Transverse colon (tissue), 4 donors: ENCODE results near the gene CHM. TPM values are rescaled to one million over a fixed set of nuclear protein-coding genes. Genes with fewer than 3 reads are reported as not detected.

Source experiments
- DNase-seq: peaks from one replicate; pipeline ENCODE4 v3.0.0-alpha.2; 2019
- H3K27ac ChIP-seq, 4 donors: fragments of 200-600 bp; sonication (generic); 2 replicates each; pipeline ENCODE4 v1.5.1; 2016 to 2018; ENCODE audit warnings: inconsistent platforms in 4 of 4
- H3K27me3 ChIP-seq: fragments of 200-600 bp; sonication (generic); 2 replicates; pipeline ENCODE4 v1.5.1; 2017; ENCODE audit warnings: inconsistent platforms
- H3K36me3 ChIP-seq, 4 donors: fragments of 200-600 bp; sonication (generic); 2 replicates each; pipeline ENCODE4 v1.5.1; 2017 to 2019; ENCODE audit warnings: inconsistent platforms in 4 of 4
- H3K4me1 ChIP-seq, 4 donors: fragments of 200-600 bp; sonication (generic); 2 replicates each; pipeline ENCODE4 v1.5.1; 2017 to 2020; ENCODE audit warnings: inconsistent platforms in 4 of 4
- H3K4me3 ChIP-seq, 4 donors: fragments of 200-600 bp; sonication (generic); 1 replicate in 1 of 4; 2 replicates in 3 of 4; pipeline versions ENCODE4 v1.5.1 to v1.6.1; 2017 to 2019; ENCODE audit warnings: inconsistent platforms in 4 of 4
- H3K9me3 ChIP-seq, 2 donors: fragments of 200-600 bp; sonication (generic); 2 replicates each; pipeline ENCODE4 v1.5.1; 2017 to 2019; ENCODE audit warnings: inconsistent platforms in 2 of 2
- CTCF ChIP-seq, 5 experiments: fragments of 200-600 bp in 3 of 5; fragments of 450-650 bp in 2 of 5; sonication (generic) in 3 of 5; IDR thresholded peaks; 1 replicate in 2 of 5; 2 replicates in 3 of 5; pipeline ENCODE4 v1.5.1; 2016 to 2017; ENCODE audit warnings: antibody characterized with exemption in 5 of 5, inconsistent platforms in 3 of 5, mild to moderate bottlenecking in 2 of 5, moderate library complexity in 1 of 5
- EP300 ChIP-seq: sonication (generic); formaldehyde crosslinking; IDR thresholded peaks from one replicate; pipeline ENCODE4 v1.6.1; 2017; ENCODE audit warnings: antibody characterized with exemption, low read depth
- POLR2A ChIP-seq: fragments of 450-650 bp; IDR thresholded peaks from one replicate; pipeline ENCODE4 v1.6.1; 2016; ENCODE audit warnings: antibody characterized with exemption, mild to moderate bottlenecking, moderate library complexity
- POLR2AphosphoS5 ChIP-seq, 3 donors: sonication (generic); formaldehyde crosslinking; IDR thresholded peaks; one replicate each; pipeline ENCODE4 v1.6.1; 2016; ENCODE audit warnings: antibody characterized with exemption in 3 of 3
- WGBS, 2 donors: methylation state at CpG; one replicate each; pipeline ENCODE4 v1.1.5; 2018; ENCODE audit warnings: low coverage in 1 of 2; 5-methylcytosine and 5-hydroxymethylcytosine counted together
- in situ Hi-C, 4 donors: fragments of 200-750 bp; cut with MboI; loops; one replicate each; pipeline versions ENCODE4 v1.15.0 to v1.15.1; 2017; ENCODE audit warnings: low sequenced_read_pairs in 3 of 4, low pct_ligation_motif_present in 1 of 4, low pct_unique_long_range_greater_than_20kb in 1 of 4
- intact Hi-C: fragments of 100-400 bp; cut with DNase I; formaldehyde crosslinking; loops from one replicate; pipeline ENCODE4 v1.15.1; 2023; ENCODE audit warnings: low total_unique reads
- small RNA-seq, 4 donors: library from RNA; depleted of rRNA; stranded (forward); fragments of <200 nt; gene quantifications; one replicate each; pipeline ENCODE3, GENCODE V24; 2016
- total RNA-seq, 4 donors: library from RNA; depleted of rRNA; stranded (reverse); fragments of >200 nt; gene quantifications; one replicate each; pipeline ENCODE4 v1.1.0, GENCODE V29; 2016

Gene CHM
- total RNA-seq, 4 donors from 2014 or later = 7.8 to 22.8 (median 14.4) TPM

- Histone ChIP-seq H3K4me1 (no peaks in the 10 kb centered on the region), H3K27ac (no peak overlapping the region), H3K27me3 (no peaks in the 10 kb centered on the region), H3K9me3 (no peaks in the 10 kb centered on the region), H3K4me3 (no peak overlapping the region), H3K36me3 (no peaks in the 10 kb centered on the region)
- 62 to 83% methylated on average over 1 to 6 of the region's 6 CpGs for whole genome bisulfite sequencing, 2 donors
- no peak for DNase-seq
- in situ Hi-C loops (no loop called here), intact Hi-C loops (no loop called here)
- TF ChIP-seq CTCF (IDR thresholded peaks at IDR 0.05) (no peak), POLR2AphosphoS5 (IDR thresholded peaks at IDR 0.05) (no peak), EP300 (no peak), POLR2A (no peak)
Measured at GRCh38 chrX:85815203-85815751, 232.1 kb downstream of the CHM start.

Small RNA genes lying within 50 kb of the gene (small RNA-seq; reads per million reads assigned to genes)
- gene AL022401.1 = 0 reads per million in 4 donors
- 61.9 to 153 (median 126) reads per million in 4 donors for gene MIR361
- gene NDUFA5P7 = 0 reads per million in 4 donors
- 0 reads per million in 4 donors for gene RF00019

Other genes with a start within 250 kb of the CHM start
- under 1 TPM in 1 of 4 donors, not detected in 3; 0.37 TPM for gene DACH2, start 100.9 kb upstream of the CHM start, total RNA-seq